Mucosa of rectum (tissue), 2 donors: ENCODE results near the gene UGT1A7.

Experiments used
- H3K27ac ChIP-seq, 2 donors: one replicate each; pipeline ENCODE4 v1.7.0; 2013; ENCODE audit warnings: inconsistent platforms in 2 of 2, low read depth in 2 of 2, low read length in 2 of 2
- H3K27me3 ChIP-seq, 2 donors: one replicate each; pipeline ENCODE4 v1.7.0; 2013; ENCODE audit warnings: low read length in 2 of 2; ENCODE audit not compliant: control insufficient read depth in 2 of 2, insufficient read depth in 2 of 2
- H3K36me3 ChIP-seq, 2 donors: one replicate each; pipeline ENCODE4 v1.7.0; 2013; ENCODE audit warnings: low read length in 2 of 2; ENCODE audit not compliant: control insufficient read depth in 2 of 2, insufficient read depth in 2 of 2
- H3K4me1 ChIP-seq, 2 donors: one replicate each; pipeline ENCODE4 v1.7.0; 2013; ENCODE audit warnings: low read length in 2 of 2, mild to moderate bottlenecking in 1 of 2; ENCODE audit not compliant: control insufficient read depth in 2 of 2, insufficient read depth in 2 of 2
- H3K4me3 ChIP-seq, 2 donors: one replicate each; pipeline ENCODE4 v1.7.0; 2013; ENCODE audit warnings: low read length in 2 of 2
- H3K9ac ChIP-seq, 2 donors: one replicate each; pipeline ENCODE4 v1.7.0; 2013; ENCODE audit warnings: low read length in 2 of 2, low read depth in 1 of 2, mild to moderate bottlenecking in 1 of 2
- H3K9me3 ChIP-seq, 2 donors: one replicate each; pipeline ENCODE4 v1.7.0; 2013; ENCODE audit warnings: low read length in 2 of 2; ENCODE audit not compliant: control insufficient read depth in 2 of 2
- donor health status: healthy.
- donor health status: Normal muscosa, but diverticular disease.

Gene UGT1A7

GRCh38 chr2:233814056-233814835 is 132.5 kb downstream of the UGT1A7 start:
- no peak overlapping the region for H3K9ac ChIP-seq
- no peaks in the 10 kb centered on the region for H3K36me3 ChIP-seq
- no peaks in the 10 kb centered on the region for H3K9me3 ChIP-seq

DNA sequence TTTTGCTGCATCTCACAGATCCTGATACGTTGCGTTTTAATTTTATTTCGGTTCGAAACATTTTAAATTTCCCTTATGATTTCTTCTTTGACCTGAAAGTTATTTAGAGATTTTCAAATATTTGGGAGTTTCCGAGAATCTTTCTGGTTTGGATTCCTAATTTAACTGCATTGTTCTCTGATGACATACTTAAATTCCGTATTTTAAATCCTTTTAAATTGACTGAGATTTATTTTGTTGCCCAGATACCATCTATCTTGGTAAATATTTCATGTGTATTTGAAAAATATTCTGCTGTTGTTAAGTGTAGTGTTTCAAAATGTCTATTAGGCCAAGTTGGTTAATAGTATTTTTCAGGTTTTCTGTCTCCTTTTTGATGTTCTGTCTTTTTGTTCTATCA is 134.2 kb downstream of the UGT1A7 start:
- H3K9ac ChIP-seq, result no peak overlapping the region
- no peak overlapping the region for H3K4me3 ChIP-seq
- no peaks in the 10 kb centered on the region for H3K36me3 ChIP-seq
- H3K4me1 ChIP-seq, result no peaks in the 10 kb centered on the region
- no peaks in the 10 kb centered on the region for H3K9me3 ChIP-seq
- H3K27ac ChIP-seq, result no peak overlapping the region
- peaks cover 0 to 2% of the 10 kb centered on the region in 2 donors for H3K27me3 ChIP-seq

More at GRCh38 chr2:233814056-233814835, 132.5 kb downstream of the UGT1A7 start:
- H3K4me1 ChIP-seq, result no peaks in the 10 kb centered on the region
- H3K4me3 ChIP-seq, result no peak overlapping the region
- H3K27me3 ChIP-seq, result peaks cover 0 to 2% of the 10 kb centered on the region in 2 donors
- no peak overlapping the region for H3K27ac ChIP-seq

DNA sequence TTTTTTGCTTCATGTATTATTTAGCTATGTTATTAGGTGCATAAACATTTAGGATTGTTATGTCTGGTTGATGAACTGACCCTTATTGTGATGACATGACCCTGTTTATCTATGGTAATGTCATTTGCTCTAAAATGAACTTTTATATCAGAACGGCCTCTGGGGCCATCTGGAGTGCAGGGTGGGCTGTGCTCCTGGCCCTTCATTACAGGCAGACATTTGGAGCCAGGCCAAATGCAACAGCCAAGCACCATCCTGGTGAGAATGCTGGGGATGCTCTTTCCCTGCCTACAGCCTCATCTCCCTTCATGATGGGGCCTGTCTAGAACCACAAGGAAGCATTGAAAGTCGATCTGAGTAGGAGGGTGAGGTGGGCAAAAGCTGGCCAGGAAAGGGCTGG is 134.6 kb downstream of the UGT1A7 start:
- H3K9me3 ChIP-seq, result no peaks in the 10 kb centered on the region
- no peak overlapping the region for H3K27ac ChIP-seq
- H3K36me3 ChIP-seq, result no peaks in the 10 kb centered on the region

DNA sequence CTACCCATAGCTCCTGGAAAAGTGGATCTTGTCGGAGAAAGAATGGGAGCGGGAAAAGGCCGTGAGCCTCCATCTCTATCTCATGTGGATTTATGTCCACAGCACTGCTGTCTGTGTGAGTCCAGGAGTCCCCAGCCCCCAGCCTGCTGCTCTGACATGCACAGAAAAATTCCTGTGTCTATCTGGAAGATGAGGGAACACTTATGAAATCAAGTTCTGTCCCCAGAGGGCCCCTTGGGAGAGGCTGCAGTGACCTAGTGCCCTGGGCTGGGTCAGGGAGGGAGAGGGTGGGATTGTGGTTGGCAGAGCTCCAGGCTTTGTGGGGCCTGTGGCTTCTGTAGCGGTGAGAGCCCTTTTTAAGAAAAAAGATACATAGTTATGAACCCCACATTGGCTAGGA is 135.1 kb downstream of the UGT1A7 start:
- Histone ChIP-seq H3K36me3 (no peaks in the 10 kb centered on the region), H3K9ac (no peak overlapping the region), H3K27me3 (peaks cover 0 to under 1% of the 10 kb centered on the region in 2 donors), H3K4me1 (no peaks in the 10 kb centered on the region), H3K4me3 (no peak overlapping the region), H3K9me3 (no peaks in the 10 kb centered on the region), H3K27ac (no peak overlapping the region)

More for the DNA sequence above, 134.6 kb downstream of the UGT1A7 start:
- H3K4me1 ChIP-seq, result no peaks in the 10 kb centered on the region
- no peak overlapping the region for H3K4me3 ChIP-seq
- peaks cover 0 to 2% of the 10 kb centered on the region in 2 donors for H3K27me3 ChIP-seq
- no peak overlapping the region for H3K9ac ChIP-seq

DNA sequence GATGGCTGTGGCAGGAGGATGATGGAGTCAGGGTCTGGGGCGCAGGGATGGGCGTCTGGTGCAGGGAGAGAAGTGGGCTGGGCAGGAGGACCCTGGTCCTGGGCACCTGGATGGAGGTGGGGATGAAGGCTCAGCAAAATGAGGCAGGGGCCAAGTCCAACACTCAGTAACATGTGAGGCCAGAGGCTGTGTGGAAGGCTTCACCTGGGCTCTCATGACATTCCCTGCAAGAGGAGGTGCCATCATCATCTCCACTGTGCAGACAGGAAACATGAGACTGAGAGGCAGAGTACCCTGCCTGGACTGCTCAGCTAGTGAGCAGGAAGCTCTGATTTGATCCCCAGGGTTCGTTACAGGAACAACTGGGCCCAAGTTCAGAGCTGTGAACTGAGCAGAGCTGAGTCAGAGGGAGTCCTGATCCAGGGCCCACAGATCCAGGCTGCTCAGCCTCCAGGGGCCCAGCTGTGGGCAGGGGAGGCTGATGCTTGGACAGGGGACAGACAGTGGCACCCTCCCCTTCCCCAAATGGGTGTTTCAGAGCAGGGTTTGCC is 135.7 kb downstream of the UGT1A7 start:
- Histone ChIP-seq H3K27me3 (no peaks in the 10 kb centered on the region), H3K4me3 (no peak overlapping the region), H3K36me3 (no peaks in the 10 kb centered on the region), H3K9ac (no peak overlapping the region), H3K4me1 (no peaks in the 10 kb centered on the region), H3K9me3 (no peaks in the 10 kb centered on the region), H3K27ac (no peak overlapping the region)

DNA sequence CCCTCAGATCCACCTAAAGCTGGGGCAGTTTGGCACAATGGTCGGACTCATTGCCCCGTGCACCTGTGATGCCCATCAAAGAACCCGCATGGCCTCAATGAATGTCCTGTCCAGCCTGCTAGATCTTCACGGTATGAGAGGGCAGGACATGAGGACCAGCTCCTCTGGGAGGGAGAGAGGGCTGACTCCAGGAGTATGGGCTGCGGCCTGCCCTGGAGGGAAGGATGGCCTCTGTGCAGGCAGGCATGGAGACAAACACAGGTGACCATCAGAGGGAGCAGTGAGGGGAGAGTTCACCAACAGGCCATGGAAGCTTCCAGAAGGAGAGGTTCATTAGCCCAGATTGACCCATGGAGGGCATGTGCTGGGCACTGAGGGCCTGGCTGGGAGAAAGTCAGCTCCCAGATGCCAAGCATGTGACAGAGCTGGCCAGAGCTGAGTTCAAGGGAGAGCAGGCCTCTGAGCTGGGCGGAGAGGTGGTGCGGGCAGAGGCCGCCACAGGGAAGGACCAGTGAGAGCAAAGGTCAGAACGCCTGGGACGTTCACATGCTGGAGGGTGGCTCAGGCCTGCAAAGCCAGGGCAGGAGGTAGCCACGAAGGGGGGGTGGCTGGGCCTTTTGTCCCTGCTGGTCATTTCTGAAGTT is 136.4 kb downstream of the UGT1A7 start:
- no peaks in the 10 kb centered on the region for H3K4me1 ChIP-seq
- no peak overlapping the region for H3K4me3 ChIP-seq
- H3K9me3 ChIP-seq, result no peaks in the 10 kb centered on the region
- H3K27me3 ChIP-seq, result no peaks in the 10 kb centered on the region
- H3K36me3 ChIP-seq, result no peaks in the 10 kb centered on the region
- no peak overlapping the region for H3K9ac ChIP-seq
- no peak overlapping the region for H3K27ac ChIP-seq

DNA sequence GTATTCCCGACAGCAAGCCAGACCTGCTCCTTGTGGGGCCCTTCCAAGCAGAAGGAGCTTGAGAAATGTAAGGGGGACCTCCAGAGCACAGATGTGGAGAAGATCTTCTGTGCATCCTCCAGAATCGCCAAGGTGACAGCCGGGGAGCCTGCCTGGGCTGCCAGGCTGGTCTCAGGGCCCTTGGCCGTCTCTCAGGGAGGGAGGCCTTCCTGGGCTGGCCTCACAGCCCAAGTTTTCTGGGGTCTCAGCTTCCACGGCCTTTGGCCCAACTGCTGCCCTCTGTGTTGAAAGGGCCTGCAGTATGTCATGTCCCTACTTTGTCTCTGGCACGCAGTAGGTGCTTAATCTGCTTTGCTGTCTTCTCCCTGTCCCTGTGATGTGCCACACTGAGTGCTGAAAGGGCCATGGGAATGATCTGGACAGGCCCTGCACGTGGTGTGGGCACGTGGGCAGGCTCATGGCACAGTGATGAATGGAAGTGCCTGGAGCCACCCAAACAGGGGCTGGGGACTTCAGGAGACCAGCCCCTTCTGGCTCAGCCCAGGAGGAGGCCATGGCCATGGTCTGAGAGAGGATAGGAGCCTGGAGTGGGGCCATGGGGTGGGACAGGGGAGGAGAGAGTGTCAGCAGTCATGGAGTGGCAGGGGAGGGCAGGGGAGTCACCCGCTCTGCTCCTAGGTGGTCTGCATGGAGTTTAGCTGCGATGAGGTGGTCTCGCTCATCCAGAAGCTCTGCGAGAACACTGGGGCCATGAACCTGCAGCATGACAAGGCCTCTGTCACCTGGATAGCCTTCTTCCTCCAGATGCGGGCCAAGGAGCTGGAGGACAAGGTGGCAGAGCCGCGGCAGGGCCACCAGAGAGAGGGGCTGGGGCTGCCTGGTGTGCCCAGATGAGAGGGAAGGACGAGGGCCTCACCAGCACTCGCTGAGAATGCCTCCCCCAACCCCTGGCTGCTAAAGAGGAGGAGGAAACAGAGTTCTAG is 137.2 kb downstream of the UGT1A7 start:
- H3K4me1 ChIP-seq, result no peaks in the 10 kb centered on the region
- no peaks in the 10 kb centered on the region for H3K9me3 ChIP-seq
- H3K9ac ChIP-seq, result no peak overlapping the region
- no peaks in the 10 kb centered on the region for H3K27me3 ChIP-seq
- no peak overlapping the region for H3K27ac ChIP-seq
- no peaks in the 10 kb centered on the region for H3K36me3 ChIP-seq
- no peak overlapping the region for H3K4me3 ChIP-seq

GRCh38 chr2:233819884-233820773 is 138.4 kb downstream of the UGT1A7 start:
- no peak overlapping the region for H3K4me3 ChIP-seq
- no peaks in the 10 kb centered on the region for H3K4me1 ChIP-seq
- no peaks in the 10 kb centered on the region for H3K27me3 ChIP-seq
- no peaks in the 10 kb centered on the region for H3K36me3 ChIP-seq
- no peak overlapping the region for H3K27ac ChIP-seq
- no peak overlapping the region for H3K9ac ChIP-seq
- H3K9me3 ChIP-seq, result no peaks in the 10 kb centered on the region

DNA sequence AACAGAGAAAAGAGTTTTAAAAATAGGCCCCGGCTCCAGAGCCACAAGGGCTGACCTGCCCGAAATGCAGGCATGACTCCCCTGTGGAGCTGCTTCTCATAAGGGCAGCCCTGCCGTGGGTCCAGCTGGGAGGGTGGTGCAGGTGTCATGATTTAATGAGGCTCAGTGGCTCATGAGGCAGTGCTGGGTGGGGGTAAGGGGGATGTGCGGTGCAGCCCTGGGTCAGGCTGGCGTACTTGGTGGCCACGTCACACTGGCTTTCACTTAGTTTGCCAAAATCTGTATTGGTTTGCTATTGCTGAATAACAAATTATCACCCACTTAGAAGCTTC is 139.0 kb downstream of the UGT1A7 start:
- Histone ChIP-seq H3K9me3 (no peaks in the 10 kb centered on the region), H3K27me3 (no peaks in the 10 kb centered on the region), H3K4me3 (no peak overlapping the region), H3K9ac (no peak overlapping the region), H3K36me3 (no peaks in the 10 kb centered on the region), H3K27ac (no peak overlapping the region), H3K4me1 (no peaks in the 10 kb centered on the region)
